Neural crest cell (in vitro differentiated cells): Measurements from ENCODE around the gene ZSCAN21. TPM values are rescaled to one million over a fixed set of nuclear protein-coding genes. Genes with fewer than 3 reads are reported as not detected.

ENCODE experiments used
- DNase-seq: peaks from one replicate; pipeline ENCODE4 v3.0.0; 2021; ENCODE audit warnings: low read depth, mixed read lengths, low spot score
- H3K27ac Mint-ChIP-seq: one replicate; pipeline ENCODE4 v1.8.0; 2021; ENCODE audit warnings: mild to moderate bottlenecking, mixed read lengths; ENCODE audit not compliant: unreplicated experiment
- H3K27me3 Mint-ChIP-seq: 2 replicates; pipeline ENCODE4 v1.8.0; 2021; ENCODE audit warnings: low read depth, mild to moderate bottlenecking, mixed read lengths
- H3K36me3 Mint-ChIP-seq: 2 replicates; pipeline ENCODE4 v1.8.0; 2021; ENCODE audit warnings: low read depth, mild to moderate bottlenecking, mixed read lengths
- H3K4me1 Mint-ChIP-seq: 2 replicates; pipeline ENCODE4 v1.8.0; 2021; ENCODE audit warnings: mixed read lengths
- H3K4me3 Mint-ChIP-seq: one replicate; pipeline ENCODE4 v1.8.0; 2021; ENCODE audit warnings: mild to moderate bottlenecking, mixed read lengths
- H3K9me3 Mint-ChIP-seq: 2 replicates; pipeline ENCODE4 v1.8.0; 2021; ENCODE audit warnings: mixed read lengths
- microRNA-seq: library from miRNA; unstranded; fragments of <30 nt; microRNA quantifications from one replicate; pipeline ENCODE4, GENCODE V29; 2020
- total RNA-seq: library from RNA; stranded (reverse); gene quantifications from 2 replicates; pipeline ENCODE4 v1.2.1, GENCODE V29; 2021
- TF ChIP-seq, protein P1 (sequence below): fragments of 200-600 bp; sonication (generic); conservative IDR thresholded peaks from 2 replicates; pipeline ENCODE4 v1.5.0; 2021; ENCODE audit warnings: antibody characterized with exemption, mild to moderate bottlenecking

Gene ZSCAN21
- total RNA-seq, 1 donor from 2014 or later: 20.3 TPM

DNA sequence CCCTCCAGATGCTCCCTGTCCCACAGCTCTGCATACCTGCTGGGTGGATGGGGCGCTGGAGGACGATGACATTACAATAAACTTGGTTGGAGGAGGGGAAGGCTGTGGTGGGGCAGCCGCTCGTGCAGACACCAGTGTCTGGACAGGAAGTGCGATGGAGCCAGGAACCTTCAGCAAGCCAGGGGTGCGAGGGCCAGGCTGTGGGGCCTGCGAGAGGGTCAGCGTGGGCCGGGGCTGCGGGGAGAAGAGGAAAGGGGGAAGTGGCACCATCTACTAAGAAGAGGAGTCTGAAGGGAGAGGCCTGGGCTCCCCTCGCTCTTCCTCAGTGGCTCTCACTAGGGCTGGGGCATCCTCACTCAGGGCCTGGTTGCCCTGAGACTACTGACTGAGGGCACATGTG lies 58.3 kb downstream of the ZSCAN21 start:
- Mint-ChIP-seq H3K27ac (no peak overlapping the region), H3K4me1 (peaks cover 12% of the 10 kb centered on the region), H3K36me3 (peaks cover 8% of the 10 kb centered on the region), H3K9me3 (no peaks in the 10 kb centered on the region), H3K27me3 (peaks cover 3% of the 10 kb centered on the region), H3K4me3 (no peak overlapping the region)
- no peak for DNase-seq
- TF ChIP-seq, protein P1, sequence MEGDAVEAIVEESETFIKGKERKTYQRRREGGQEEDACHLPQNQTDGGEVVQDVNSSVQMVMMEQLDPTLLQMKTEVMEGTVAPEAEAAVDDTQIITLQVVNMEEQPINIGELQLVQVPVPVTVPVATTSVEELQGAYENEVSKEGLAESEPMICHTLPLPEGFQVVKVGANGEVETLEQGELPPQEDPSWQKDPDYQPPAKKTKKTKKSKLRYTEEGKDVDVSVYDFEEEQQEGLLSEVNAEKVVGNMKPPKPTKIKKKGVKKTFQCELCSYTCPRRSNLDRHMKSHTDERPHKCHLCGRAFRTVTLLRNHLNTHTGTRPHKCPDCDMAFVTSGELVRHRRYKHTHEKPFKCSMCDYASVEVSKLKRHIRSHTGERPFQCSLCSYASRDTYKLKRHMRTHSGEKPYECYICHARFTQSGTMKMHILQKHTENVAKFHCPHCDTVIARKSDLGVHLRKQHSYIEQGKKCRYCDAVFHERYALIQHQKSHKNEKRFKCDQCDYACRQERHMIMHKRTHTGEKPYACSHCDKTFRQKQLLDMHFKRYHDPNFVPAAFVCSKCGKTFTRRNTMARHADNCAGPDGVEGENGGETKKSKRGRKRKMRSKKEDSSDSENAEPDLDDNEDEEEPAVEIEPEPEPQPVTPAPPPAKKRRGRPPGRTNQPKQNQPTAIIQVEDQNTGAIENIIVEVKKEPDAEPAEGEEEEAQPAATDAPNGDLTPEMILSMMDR: no peak

- DNase-seq: no peak
- peaks cover 6% of the 10 kb centered on the region for H3K36me3 Mint-ChIP-seq
Measured at GRCh38 chr7:100109521-100110163, 60.1 kb downstream of the ZSCAN21 start.

GRCh38 chr7:100111156-100111555 lies 61.6 kb downstream of the ZSCAN21 start:
- TF ChIP-seq, protein P1: no peak
- Mint-ChIP-seq H3K36me3 (peaks cover 9% of the 10 kb centered on the region), H3K9me3 (no peaks in the 10 kb centered on the region), H3K4me1 (no peaks in the 10 kb centered on the region), H3K4me3 (peak overlapping the region; percentile 35), H3K27ac (no peak overlapping the region), H3K27me3 (no peaks in the 10 kb centered on the region)
- DNase-seq: no peak

More at GRCh38 chr7:100109521-100110163, 60.1 kb downstream of the ZSCAN21 start:
- Mint-ChIP-seq H3K9me3 (no peaks in the 10 kb centered on the region), H3K27me3 (no peaks in the 10 kb centered on the region), H3K4me1 (no peaks in the 10 kb centered on the region), H3K27ac (no peak overlapping the region), H3K4me3 (peak overlapping the region; percentile 44)
- TF ChIP-seq, protein P1: peak; percentile 22

DNA sequence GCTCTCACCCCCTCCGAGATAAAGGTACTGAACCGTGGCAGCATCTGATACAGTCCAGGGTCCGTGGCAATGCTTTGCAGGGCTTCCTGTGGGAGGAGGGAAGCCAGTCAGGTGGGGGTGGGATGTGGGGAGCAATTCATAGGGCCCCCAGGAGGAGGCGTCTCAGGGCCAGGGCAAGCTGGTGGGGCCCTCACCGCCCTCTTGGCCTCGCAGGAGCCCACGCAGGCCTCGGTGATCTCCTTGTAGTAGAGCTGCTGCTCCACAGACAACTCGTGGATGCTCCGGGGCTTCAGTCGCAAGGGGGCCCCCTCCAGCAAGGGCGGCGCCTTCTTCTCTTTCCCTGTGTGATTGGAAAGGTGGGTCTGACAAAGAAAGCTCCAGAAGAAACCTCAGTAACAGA lies 62.3 kb downstream of the ZSCAN21 start:
- Mint-ChIP-seq H3K4me3 (peak overlapping the region; percentile 44), H3K4me1 (no peaks in the 10 kb centered on the region), H3K9me3 (no peaks in the 10 kb centered on the region), H3K27me3 (no peaks in the 10 kb centered on the region), H3K27ac (no peak overlapping the region), H3K36me3 (peaks cover 8% of the 10 kb centered on the region)
- TF ChIP-seq, protein P1: no peak
- no peak for DNase-seq

Small RNAs within 50 kb of the gene (microRNA-seq; reads per million reads assigned to microRNA genes)
- gene MIR106B: 31,322 reads per million, percentile 99 among the genes with 10 or more reads in this experiment
- gene MIR25: 2,747 reads per million, percentile 88 among the genes with 10 or more reads in this experiment
- 66,061 reads per million, percentile 100 among the genes with 10 or more reads in this experiment for gene MIR93

Other genes starting within 250 kb of the ZSCAN21 start
- gene CYP3A43, start 221.8 kb upstream of the ZSCAN21 start, total RNA-seq: not detected in 2 replicates
- gene OR2AE1, start 172.7 kb upstream of the ZSCAN21 start, total RNA-seq: 0.27 TPM in 1 of 2 replicates, not detected in the other
- 8.9 and 10.4 TPM in 2 replicates for gene TRIM4, start 130.2 kb upstream of the ZSCAN21 start, total RNA-seq
- gene GJC3, start 120.2 kb upstream of the ZSCAN21 start, total RNA-seq: 0.28 and 0.45 TPM in 2 replicates
- gene AZGP1, start 73.7 kb upstream of the ZSCAN21 start, total RNA-seq: 0.52 TPM in 1 of 2 replicates, not detected in the other
- 122 and 133 TPM in 2 replicates for gene ZKSCAN1, start 34.2 kb upstream of the ZSCAN21 start, total RNA-seq
- 67.1 and 72.3 TPM in 2 replicates for gene ZNF3, start 31.9 kb downstream of the ZSCAN21 start, total RNA-seq
- 142 and 160 TPM in 2 replicates for gene COPS6, start 39.2 kb downstream of the ZSCAN21 start, total RNA-seq
- gene MCM7, start 51.6 kb downstream of the ZSCAN21 start, total RNA-seq: 420 and 426 TPM in 2 replicates
- gene AP4M1, start 51.9 kb downstream of the ZSCAN21 start, total RNA-seq: 22.6 and 23.6 TPM in 2 replicates
- gene TAF6, start 69.6 kb downstream of the ZSCAN21 start, total RNA-seq: 82.0 and 88.9 TPM in 2 replicates
- gene CNPY4, start 69.9 kb downstream of the ZSCAN21 start, total RNA-seq: 27.7 and 27.9 TPM in 2 replicates
- 2.1 and 2.4 TPM in 2 replicates for gene MBLAC1, start 77.2 kb downstream of the ZSCAN21 start, total RNA-seq
- 134 and 135 TPM in 2 replicates for gene LAMTOR4, start 99.1 kb downstream of the ZSCAN21 start, total RNA-seq
- gene TRAPPC14, start 108.9 kb downstream of the ZSCAN21 start, total RNA-seq: 32.0 and 33.9 TPM in 2 replicates
- 15.3 and 16.6 TPM in 2 replicates for gene GAL3ST4, start 118.8 kb downstream of the ZSCAN21 start, total RNA-seq
- 97.8 and 106 TPM in 2 replicates for gene GPC2, start 127.6 kb downstream of the ZSCAN21 start, total RNA-seq
- gene STAG3, start 128.1 kb downstream of the ZSCAN21 start, total RNA-seq: 1.1 and 1.9 TPM in 2 replicates
- gene PVRIG, start 170.2 kb downstream of the ZSCAN21 start, total RNA-seq: not detected in 2 replicates